ENCODE measurements around the gene CDC42SE1.

Gene CDC42SE1

GRCh38 chr1:151008244-151009205 is 50.9 kb downstream of the CDC42SE1 start, which contains the start of gene PRUNE1:
Gene PRUNE1, plus strand, starts transcription at chr1:151008449. Its CDS starts 184 bp downstream, at chr1:151008633.
- peak; percentile 98 for DNase-seq

GRCh38 chr1:151007853-151008243 is 51.6 kb downstream of the CDC42SE1 start:
- no peak for DNase-seq

- DNase-seq = peak; percentile 41
Measured at GRCh38 chr1:151006327-151007052, 52.9 kb downstream of the CDC42SE1 start, which contains the start of gene MINDY1. Gene MINDY1, minus strand, starts transcription at chr1:151006902. Its CDS starts 4,285 bp downstream, at chr1:151002617.

- no peak for DNase-seq
Measured at GRCh38 chr1:151005729-151006319, 53.6 kb downstream of the CDC42SE1 start.

- DNase-seq = peak; percentile 43
Measured at GRCh38 chr1:151003180-151003579, 56.2 kb downstream of the CDC42SE1 start.

- DNase-seq = no peak
Measured at GRCh38 chr1:151002611-151003010, 56.8 kb downstream of the CDC42SE1 start.

GRCh38 chr1:151002051-151002450 is 57.4 kb downstream of the CDC42SE1 start:
- DNase-seq = no peak

GRCh38 chr1:151001602-151002001 is 57.8 kb downstream of the CDC42SE1 start:
- no peak for DNase-seq

Measured in CD4-positive, alpha-beta T cell treated with Interleukin-17A for 4 hours (primary cell).